ENCODE measurements around the gene GAGE13.
"Not testable (repeated sequence)": the region's sequence is repeated elsewhere in the genome, so short reads cannot be mapped to it uniquely, and the experiment has no call there.

The GAGE13 gene, protein sequence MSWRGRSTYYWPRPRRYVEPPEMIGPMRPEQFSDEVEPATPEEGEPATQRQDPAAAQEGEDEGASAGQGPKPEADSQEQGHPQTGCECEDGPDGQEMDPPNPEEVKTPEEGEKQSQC

DNA sequence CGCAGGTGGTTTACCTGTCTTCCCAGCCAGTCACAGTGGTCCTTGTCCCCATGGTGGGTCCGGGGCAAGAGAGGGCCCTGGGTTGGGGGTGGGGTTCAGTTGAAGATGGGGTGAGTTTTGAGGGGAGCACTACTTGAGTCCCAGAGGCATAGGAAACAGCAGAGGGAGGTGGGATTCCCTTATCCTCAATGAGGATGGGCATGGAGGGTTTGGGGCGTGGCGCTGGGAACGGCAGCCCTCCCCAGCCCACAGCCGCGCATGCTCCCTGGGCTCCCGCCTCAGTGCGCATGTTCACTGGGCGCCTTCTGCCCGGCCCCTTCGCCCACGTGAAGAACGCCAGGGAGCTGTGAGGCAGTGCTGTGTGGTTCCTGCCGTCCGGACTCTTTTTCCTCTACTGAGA, at the start of gene GAGE13:
GAGE13 (plus strand) TSS at position 301 of the 400 bp plus-strand sequence. CDS start 1,156 bp downstream, outside the sequence.
- DNase-seq: not testable (repeated sequence)

- peak; percentile 1 for DNase-seq
Observed at GRCh38 chrX:49282647-49283011, 48.8 kb upstream of the GAGE13 start.

DNA sequence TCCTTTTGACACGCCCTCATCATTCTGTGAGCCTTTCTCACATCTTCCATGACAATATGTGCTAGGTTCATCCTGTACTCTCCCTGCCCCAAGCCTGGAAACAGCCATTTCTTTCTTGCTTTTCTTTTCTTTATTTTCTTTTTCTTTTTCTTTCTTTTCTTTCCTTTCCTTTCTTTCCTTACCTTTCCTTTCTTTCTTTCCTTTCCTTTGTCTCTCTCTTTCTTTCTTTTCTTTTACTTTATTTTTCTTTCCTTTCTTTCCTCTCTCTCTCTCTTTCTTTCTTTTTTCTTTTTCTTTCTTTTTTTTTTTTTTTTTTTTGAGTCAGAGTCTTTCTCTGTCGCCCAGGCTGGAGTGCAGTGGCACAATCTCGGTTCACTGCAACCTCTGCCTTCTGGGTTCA, 47.2 kb upstream of the GAGE13 start:
- no peak for DNase-seq

- DNase-seq: no peak
Observed at GRCh38 chrX:49286136-49286535, 45.2 kb upstream of the GAGE13 start.

GRCh38 chrX:49286581-49286980, 44.8 kb upstream of the GAGE13 start:
- DNase-seq: no peak

- no peak for DNase-seq
Observed at GRCh38 chrX:49287665-49288064, 43.7 kb upstream of the GAGE13 start.

- DNase-seq: no peak
Observed at GRCh38 chrX:49290215-49290614, 41.2 kb upstream of the GAGE13 start.

DNA sequence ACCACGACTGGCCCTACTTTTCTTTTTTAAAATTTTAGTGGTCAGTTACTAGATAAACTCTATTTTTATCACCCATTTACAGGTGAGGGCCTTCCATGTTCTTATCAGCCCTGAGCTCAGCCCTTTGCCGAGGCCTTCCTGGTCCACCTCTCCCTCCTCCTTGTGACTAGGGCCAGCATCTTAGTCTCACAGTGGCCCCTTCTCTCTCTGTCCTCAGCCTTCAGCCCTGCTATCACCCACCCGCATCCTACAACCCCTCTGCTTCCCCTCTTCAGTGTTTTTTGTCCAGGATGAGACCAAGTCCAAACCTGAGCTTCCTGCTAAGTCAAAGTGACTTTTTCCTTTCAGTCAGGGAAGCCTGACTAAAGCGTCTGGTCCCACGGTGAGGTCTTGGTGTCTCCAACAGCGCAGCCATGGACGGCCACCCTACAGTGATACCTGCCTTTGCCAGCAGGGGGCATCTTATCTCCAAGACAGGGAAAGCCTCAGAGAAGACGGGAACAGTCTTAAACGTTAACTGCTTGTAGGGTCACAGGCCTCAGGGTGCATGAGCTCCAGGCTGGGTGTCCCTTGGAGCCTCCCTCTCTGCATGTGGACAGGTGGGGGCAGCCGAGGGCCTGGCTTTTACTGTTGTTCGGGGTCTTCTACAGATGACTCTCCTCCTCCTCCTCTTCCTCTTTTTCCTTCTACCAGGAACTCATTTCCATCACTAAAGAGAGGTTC, 39.6 kb upstream of the GAGE13 start:
- DNase-seq: peak; percentile 3

DNA sequence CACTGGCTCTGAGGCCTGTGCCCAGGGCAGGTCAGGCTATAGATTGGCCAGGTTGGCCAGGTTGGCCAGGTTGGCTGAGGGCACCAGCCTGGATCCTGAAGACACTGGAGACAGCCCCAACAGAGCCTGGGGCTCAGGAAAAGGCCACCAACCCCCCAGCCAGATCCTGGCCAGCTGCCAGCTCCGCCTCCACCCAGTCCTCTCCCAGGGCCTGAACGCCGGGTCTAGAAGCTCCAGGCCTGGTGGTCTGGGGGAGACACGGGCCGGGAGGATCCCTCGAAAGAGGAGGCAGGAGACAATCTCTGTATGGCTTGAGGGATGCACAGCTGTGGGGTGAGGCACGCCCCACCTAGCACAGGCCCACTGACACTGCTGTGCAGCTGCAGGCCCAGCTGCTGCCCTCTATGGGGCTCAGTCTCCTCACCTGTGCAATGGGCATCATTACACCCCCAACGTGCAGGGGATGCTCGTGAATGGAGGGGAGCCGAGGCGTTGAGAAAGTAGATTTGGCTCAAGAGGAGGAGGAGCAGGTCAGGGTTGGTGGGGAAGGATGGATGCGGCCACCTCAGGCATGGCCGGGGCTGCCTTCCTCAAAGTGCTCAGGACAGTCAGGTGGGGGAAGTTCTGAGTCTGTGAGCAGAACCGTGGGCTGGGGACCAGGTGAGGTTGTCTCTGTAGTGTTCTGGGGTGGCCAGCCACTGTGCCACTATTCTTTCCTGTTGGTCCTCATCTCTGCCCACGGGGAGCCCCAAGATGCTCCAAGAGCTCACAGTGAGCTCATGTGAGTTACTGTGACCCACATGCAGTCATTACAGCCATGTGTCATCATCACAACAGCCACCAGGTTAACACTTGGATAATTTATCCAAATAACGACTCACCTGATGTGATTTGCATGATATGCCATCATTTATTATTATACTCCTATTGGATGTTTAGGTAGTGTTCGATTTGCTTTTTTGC, 38.7 kb upstream of the GAGE13 start:
- no peak for DNase-seq

DNA sequence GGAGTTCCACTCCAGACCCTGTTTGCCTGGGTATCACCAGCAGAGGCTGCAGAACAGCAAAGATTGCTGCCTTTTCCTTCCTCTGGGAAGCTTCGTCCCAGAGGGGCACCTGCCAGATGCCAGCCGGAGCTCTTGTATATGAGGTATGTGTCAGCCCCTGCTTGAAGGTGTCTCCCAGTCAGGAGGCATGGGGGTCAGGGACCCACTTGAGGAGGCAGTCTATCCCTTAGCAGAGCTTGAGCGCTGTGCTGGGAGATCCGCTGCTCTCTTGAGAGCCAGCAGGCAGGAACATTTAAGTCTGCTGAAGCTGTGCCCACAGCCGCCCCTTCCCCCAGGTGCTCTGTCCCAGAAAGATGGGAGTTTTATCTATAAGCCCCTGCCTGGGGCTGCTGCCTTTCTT, 32.1 kb upstream of the GAGE13 start:
- DNase-seq: not testable (repeated sequence)

DNA sequence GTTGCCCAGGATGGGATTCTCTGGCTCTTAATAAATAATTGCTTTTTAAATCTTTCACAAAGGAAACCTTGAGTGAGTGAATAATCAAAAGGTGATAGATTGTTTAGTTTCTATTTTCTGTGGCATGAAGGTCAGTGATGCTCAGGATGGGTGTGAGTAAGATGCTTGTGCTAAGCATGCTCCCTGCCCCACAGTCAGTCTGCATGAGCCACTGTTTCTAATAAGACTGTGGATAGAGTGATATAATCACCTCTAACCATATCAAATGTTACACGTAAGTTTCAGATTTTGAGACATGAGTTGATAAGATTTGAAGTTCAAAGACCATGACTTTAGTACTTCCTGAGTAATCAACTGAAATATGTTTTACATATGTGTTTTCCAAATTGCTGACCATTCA, 30.7 kb upstream of the GAGE13 start:
- no peak for DNase-seq

DNA sequence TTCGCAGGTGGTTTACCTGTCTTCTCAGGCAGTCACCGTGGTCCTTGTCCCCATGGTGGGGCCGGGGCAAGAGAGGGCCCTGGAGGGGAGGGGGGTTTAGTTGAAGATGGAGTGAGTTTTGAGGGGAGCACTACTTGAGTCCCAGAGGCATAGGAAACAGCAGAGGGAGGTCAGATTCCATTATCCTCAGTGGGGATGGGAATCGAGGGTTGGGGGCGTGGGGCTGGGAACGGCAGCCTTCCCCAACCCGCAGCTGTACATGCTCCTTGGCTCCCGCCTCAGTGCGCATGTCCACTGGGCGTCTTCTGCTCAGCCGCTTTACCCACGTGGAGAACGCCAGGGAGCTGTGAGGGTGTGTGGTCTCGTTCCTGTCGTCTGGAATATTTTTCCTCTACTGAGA, 28.0 kb upstream of the GAGE13 start, which contains the start of gene GAGE10:
GAGE10 (plus strand) TSS at position 301 of the 400 bp plus-strand sequence. CDS start 1,214 bp downstream, outside the sequence.
- no peak for DNase-seq

DNA sequence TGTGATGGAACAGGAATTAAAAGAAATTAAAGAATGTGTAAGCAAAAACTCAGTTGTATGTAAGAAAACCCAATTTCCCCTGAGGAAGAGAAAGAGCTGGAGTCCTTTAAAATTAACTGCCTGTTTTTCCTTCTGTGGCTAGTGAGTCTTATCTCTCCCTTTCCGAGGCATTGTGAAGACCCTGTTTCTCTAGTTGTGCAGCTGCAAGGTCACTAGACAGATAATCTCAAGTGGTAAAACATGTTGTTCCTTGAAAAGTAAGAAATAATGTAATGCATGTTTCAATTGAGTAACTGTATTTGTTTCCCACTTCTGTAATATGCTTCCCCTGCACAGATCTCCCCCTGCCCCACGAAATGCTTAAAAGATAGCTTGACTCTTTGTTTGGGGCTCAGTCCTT, 23.6 kb upstream of the GAGE13 start:
- not testable (repeated sequence) for DNase-seq

DNA sequence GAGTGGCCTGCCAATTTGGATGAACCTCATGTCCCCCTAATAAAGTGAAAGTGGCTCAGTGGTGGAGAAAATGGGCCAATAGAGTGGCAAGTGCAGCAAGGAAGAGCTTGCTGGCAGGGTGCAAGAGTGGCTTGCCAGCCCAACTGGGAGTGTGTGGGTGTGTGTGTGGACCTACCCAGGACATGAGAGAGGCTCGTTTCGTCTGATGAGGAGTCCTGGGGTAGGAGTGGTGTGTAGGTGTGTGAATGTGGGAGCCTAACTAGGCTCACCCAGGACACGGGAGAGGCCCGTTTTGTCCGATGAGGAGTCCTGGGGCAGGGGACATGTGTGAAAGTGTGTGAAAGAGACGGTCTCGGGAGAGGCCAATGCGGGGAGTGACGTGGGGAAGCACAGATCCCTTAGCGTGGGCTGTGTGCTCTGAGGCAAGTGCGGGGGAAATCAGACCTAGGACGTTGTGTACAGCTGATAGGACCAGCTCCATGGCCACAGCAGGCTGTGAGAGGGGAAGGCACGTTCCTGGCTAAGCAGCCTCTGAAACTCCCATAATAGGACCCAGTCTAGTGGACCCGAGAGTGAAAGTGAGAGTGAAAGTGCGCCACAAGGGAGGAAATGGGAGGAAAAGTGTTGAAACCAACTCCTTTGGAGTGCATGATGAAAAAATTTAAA, 22.6 kb upstream of the GAGE13 start:
- DNase-seq: no peak

GRCh38 chrX:49309401-49309981, 21.9 kb upstream of the GAGE13 start:
- no peak for DNase-seq

- no peak for DNase-seq
Observed at GRCh38 chrX:49310371-49310770, 21.0 kb upstream of the GAGE13 start.

DNA sequence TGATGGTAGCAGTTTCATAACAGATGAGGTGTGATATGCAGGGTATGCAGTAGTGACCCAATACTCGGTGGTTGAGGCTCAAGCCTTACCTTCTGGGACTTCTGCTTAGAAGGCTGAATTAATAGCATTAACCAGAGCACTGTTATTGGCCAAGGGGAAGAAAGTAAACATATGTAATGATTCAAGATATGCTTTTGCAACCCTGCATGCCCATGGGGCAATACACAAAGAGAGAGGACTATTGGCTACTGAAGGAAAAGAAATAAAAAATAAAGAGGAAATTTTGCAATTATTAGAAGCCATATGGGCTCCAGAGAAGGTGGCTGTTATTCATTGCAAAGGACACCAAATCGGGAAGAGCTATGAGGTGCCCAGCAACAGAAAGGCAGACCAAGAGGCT, 19.2 kb upstream of the GAGE13 start:
- DNase-seq: no peak

DNA sequence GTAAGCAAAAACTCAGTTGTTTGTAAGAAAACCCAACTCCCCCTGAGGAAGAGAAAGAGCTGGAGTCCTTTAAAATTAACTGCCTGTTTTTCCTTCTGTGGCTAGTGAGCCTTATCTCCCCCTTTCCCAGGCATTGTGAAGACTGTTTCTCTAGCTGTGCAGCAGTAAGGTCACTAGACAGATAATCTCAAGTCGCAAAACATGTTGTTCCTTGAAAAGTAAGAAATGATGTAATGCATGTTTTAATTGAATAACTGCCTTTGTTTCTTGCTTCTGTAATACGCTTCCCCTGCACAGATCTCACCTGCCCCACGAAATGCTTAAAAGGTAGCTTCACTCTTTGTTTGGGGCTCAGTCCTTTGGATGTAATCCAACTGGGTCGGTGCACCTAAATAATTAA, 15.3 kb upstream of the GAGE13 start:
- no peak for DNase-seq

DNA sequence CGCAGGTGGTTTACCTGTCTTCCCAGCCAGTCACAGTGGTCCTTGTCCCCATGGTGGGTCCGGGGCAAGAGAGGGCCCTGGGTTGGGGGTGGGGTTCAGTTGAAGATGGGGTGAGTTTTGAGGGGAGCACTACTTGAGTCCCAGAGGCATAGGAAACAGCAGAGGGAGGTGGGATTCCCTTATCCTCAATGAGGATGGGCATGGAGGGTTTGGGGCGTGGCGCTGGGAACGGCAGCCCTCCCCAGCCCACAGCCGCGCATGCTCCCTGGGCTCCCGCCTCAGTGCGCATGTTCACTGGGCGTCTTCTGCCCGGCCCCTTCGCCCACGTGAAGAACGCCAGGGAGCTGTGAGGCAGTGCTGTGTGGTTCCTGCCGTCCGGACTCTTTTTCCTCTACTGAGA, 9.6 kb upstream of the GAGE13 start, which contains the start of gene GAGE12J:
GAGE12J (plus strand) TSS at position 301 of the 400 bp plus-strand sequence. CDS start 1,157 bp downstream, outside the sequence.
- not testable (repeated sequence) for DNase-seq

GRCh38 chrX:49322266-49322665, 9.1 kb upstream of the GAGE13 start:
- DNase-seq: not testable (repeated sequence)

GRCh38 chrX:49323735-49324134, 7.6 kb upstream of the GAGE13 start:
- DNase-seq: not testable (repeated sequence)

DNA sequence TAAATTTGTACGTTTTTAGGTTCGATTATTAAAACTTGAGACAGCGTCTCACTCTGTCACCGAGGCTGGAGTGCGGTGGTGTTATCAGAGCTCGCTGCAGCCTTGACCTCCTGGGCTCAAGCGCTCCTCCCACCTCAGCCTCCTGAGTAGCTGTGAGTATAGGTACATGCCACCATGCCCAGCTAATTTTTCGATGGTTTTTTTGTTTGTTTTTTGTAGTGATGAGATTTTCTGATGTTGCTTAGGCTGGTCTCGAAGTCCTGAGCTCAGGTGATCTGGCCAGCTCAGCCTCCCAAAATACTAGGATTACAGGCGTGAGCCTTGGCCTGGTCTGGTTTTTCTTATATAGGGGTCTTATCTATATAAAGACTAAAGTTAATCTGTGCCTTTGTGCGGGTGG, 961 bp upstream of the GAGE13 start:
- DNase-seq: not testable (repeated sequence)

All from NCI-H446 treated with DMSO at 0.1 percent for 48 hours (cell line).